IMR-90 (cell line): Measurements from ENCODE around the gene CDKAL1. TPM values are rescaled to one million over a fixed set of nuclear protein-coding genes. Genes with fewer than 3 reads are reported as not detected.

ENCODE experiments used
- ATAC-seq: fragments of 200-7000 bp; cut with Tn5 transposase; 2 replicates; pipeline ENCODE4 v1.9.1; 2020; ENCODE audit warnings: low read depth, mild to moderate bottlenecking, moderate library complexity
- BruUV-seq: library from RNA; stranded (reverse); fragments of 400-500 nt; replicated peaks from 2 replicates; lab custom pipeline; 2021; lab: Mats Ljungman, UMichigan
- CTCF ChIA-PET: fragments of 300-600 bp; formaldehyde crosslinking; extraction: SDS; loops from one replicate; lab custom pipeline; 2021; ENCODE audit warnings: antibody characterized with exemption; lab: Yijun Ruan, JAX
- POLR2A ChIA-PET: fragments of 300-600 bp; sonication (Branson Sonifier 250); formaldehyde crosslinking; loops from one replicate; lab custom pipeline; 2022; ENCODE audit warnings: antibody characterized with exemption; ENCODE audit not compliant: unreplicated experiment; lab: Charles Lee
- DNase-seq: peaks from one replicate; pipeline ENCODE4 v3.0.0; 2013
- H2AFZ ChIP-seq: replicated peaks from 2 replicates; pipeline ENCODE3; 2013; ENCODE audit warnings: low read length, mild to moderate bottlenecking; ENCODE audit not compliant: poor library complexity
- H2AK5ac ChIP-seq: 2 replicates; pipeline ENCODE4 v1.6.1; 2013; ENCODE audit warnings: low read depth, low read length, inconsistent platforms
- H2AK9ac ChIP-seq: replicated peaks from 2 replicates; pipeline ENCODE3; 2013; ENCODE audit warnings: mild to moderate bottlenecking, low read depth, low read length, moderate library complexity; ENCODE audit not compliant: poor library complexity
- H2BK120ac ChIP-seq: 2 replicates; pipeline ENCODE4 v1.6.1; 2013; ENCODE audit warnings: low read depth, low read length, inconsistent platforms
- H2BK15ac ChIP-seq: 3 replicates; pipeline ENCODE4 v1.6.1; 2013; ENCODE audit warnings: low read depth, low read length, inconsistent platforms
- H2BK20ac ChIP-seq: 2 replicates; pipeline ENCODE4 v1.6.1; 2013; ENCODE audit warnings: low read depth, mild to moderate bottlenecking, inconsistent platforms, low read length, moderate library complexity
- H2BK5ac ChIP-seq: 2 replicates; pipeline ENCODE4 v1.6.1; 2013; ENCODE audit warnings: mild to moderate bottlenecking, low read depth, low read length, inconsistent platforms; ENCODE audit not compliant: poor library complexity, severe bottlenecking
- H3K14ac ChIP-seq: replicated peaks from 2 replicates; pipeline ENCODE4 v1.6.1; 2013; ENCODE audit warnings: low read depth, low read length, inconsistent platforms
- H3K18ac ChIP-seq: 2 replicates; pipeline ENCODE4 v1.6.1; 2013; ENCODE audit warnings: low read depth, low read length, control low read depth
- H3K23ac ChIP-seq: 2 replicates; pipeline ENCODE4 v1.6.1; 2013; ENCODE audit warnings: low read depth, low read length, inconsistent platforms
- H3K27ac ChIP-seq: 2 replicates; pipeline ENCODE4 v1.5.1; 2013; ENCODE audit warnings: mild to moderate bottlenecking, control low read depth, low read length; ENCODE audit not compliant: insufficient read depth
- H3K27me3 ChIP-seq: 2 replicates; pipeline ENCODE4 v1.6.1; 2013; ENCODE audit warnings: low read length; ENCODE audit not compliant: control insufficient read depth, insufficient read depth
- H3K36me3 ChIP-seq: 2 replicates; pipeline ENCODE4 v1.6.1; 2013; ENCODE audit warnings: low read length, mixed read lengths; ENCODE audit not compliant: control insufficient read depth, insufficient read depth
- H3K4ac ChIP-seq: 2 replicates; pipeline ENCODE4 v1.6.1; 2013; ENCODE audit warnings: low read depth, low read length, inconsistent platforms
- H3K4me1 ChIP-seq: 2 replicates; pipeline ENCODE4 v1.6.1; 2013; ENCODE audit warnings: low read length, mixed read lengths; ENCODE audit not compliant: control insufficient read depth, insufficient read depth
- H3K4me2 ChIP-seq: 2 replicates; pipeline ENCODE4 v1.6.1; 2013; ENCODE audit warnings: low read depth, mild to moderate bottlenecking, control low read depth, low read length, moderate library complexity
- H3K4me3 ChIP-seq: 2 replicates; pipeline ENCODE4 v1.5.1; 2013; ENCODE audit warnings: low read depth, mild to moderate bottlenecking, control low read depth, low read length, moderate library complexity; ENCODE audit not compliant: insufficient read depth
- H3K56ac ChIP-seq: 2 replicates; pipeline ENCODE4 v1.6.1; 2013; ENCODE audit warnings: low read length, inconsistent platforms; ENCODE audit not compliant: insufficient read depth; ENCODE audit errors: extremely low read depth
- H3K79me1 ChIP-seq, 2 experiments: 2 replicates each; pipeline ENCODE4 v1.6.1; 2013; ENCODE audit warnings: low read length in 2 of 2, inconsistent platforms in 1 of 2, low read depth in 1 of 2
- H3K9ac ChIP-seq: 2 replicates; pipeline ENCODE4 v1.6.1; 2013; ENCODE audit warnings: low read depth, low read length, control low read depth
- H3K9me1 ChIP-seq: 2 replicates; pipeline ENCODE4 v1.6.1; 2013; ENCODE audit warnings: low read length, inconsistent platforms; ENCODE audit not compliant: insufficient read depth
- H3K9me3 ChIP-seq: 2 replicates; pipeline ENCODE4 v1.6.1; 2013; ENCODE audit warnings: low read length; ENCODE audit not compliant: control insufficient read depth, insufficient read depth
- H4K20me1 ChIP-seq: 2 replicates; pipeline ENCODE4 v1.6.1; 2013; ENCODE audit warnings: low read length, inconsistent platforms; ENCODE audit not compliant: insufficient read depth
- H4K5ac ChIP-seq: 2 replicates; pipeline ENCODE4 v1.6.1; 2013; ENCODE audit warnings: mild to moderate bottlenecking, low read depth, low read length, control low read depth
- H4K8ac ChIP-seq, 2 experiments: 2 replicates each; pipeline ENCODE4 v1.6.1; 2013; ENCODE audit warnings: low read depth in 2 of 2, low read length in 2 of 2, control low read depth in 1 of 2, inconsistent platforms in 1 of 2
- H4K91ac ChIP-seq: 2 replicates; pipeline ENCODE4 v1.6.1; 2013; ENCODE audit warnings: low read depth, low read length, inconsistent platforms; ENCODE audit not compliant: insufficient read depth
- POLR2A ChIP-seq: IDR thresholded peaks from 2 replicates; pipeline ENCODE4 v1.6.1; 2012; ENCODE audit warnings: mild to moderate bottlenecking, low read depth, low read length
- dilution Hi-C: fragments of 300-500 bp; cut with HindIII; formaldehyde crosslinking; loops from one replicate; pipeline ENCODE4 v1.14.3; 2018; ENCODE audit warnings: low sequenced_read_pairs; ENCODE audit not compliant: unreplicated experiment
- in situ Hi-C: fragments of 300-500 bp; cut with MboI; formaldehyde crosslinking; loops from 3 replicates; pipeline ENCODE4 v1.14.3; 2019; ENCODE audit warnings: low sequenced_read_pairs, inconsistent platforms, mixed read lengths
- intact Hi-C: fragments of 100-400 bp; cut with micrococcal nuclease; formaldehyde crosslinking; loops from 2 replicates; pipeline ENCODE4 v1.10.0; 2022
- polyA plus RNA-seq, 3 experiments: library from polyadenylated mRNA; depleted of rRNA; stranded (reverse); fragments of >200 nt; gene quantifications; 2 replicates each; pipeline ENCODE4 v1.2.3, GENCODE V29; 2012; ENCODE audit warnings: low replicate concordance in 1 of 3
- total RNA-seq: library from RNA; depleted of rRNA; stranded (reverse); fragments of >200 nt; gene quantifications from 2 replicates; pipeline ENCODE4 v1.2.3, GENCODE V29; 2012

The CDKAL1 gene
- total and polyA plus RNA-seq, 2 of the 4 experiments (the other 2 are of a cell fraction): 3.7 to 13.1 TPM

GRCh38 chr6:20661721-20662120 lies 127.5 kb downstream of the CDKAL1 start:
- dilution Hi-C loops (no loop called here), in situ Hi-C loops (no loop called here), intact Hi-C loops (no loop called here)
- TF ChIP-seq POLR2A: no peak
- no peak overlapping the region for H3K4me2 ChIP-seq
- CTCF ChIA-PET: interaction anchor here (0.6 kb wide), 1 partner anchor 94 kb away, joined by 5 read pairs; no protein-coding TSS in a partner anchor
- H3K9ac ChIP-seq: no peak overlapping the region
- no peak overlapping the region for H3K14ac ChIP-seq
- no peak overlapping the region for H3K4ac ChIP-seq
- H2BK15ac ChIP-seq: no peak overlapping the region
- H3K18ac ChIP-seq: no peak overlapping the region
- no peak overlapping the region for H2AK9ac ChIP-seq
- no peak overlapping the region for H2BK20ac ChIP-seq
- no peak overlapping the region for H4K8ac ChIP-seq
- peak; percentile 50 for DNase-seq
- no peaks in the 10 kb centered on the region for H3K36me3 ChIP-seq
- H2BK5ac ChIP-seq: no peak overlapping the region
- H4K20me1 ChIP-seq: no peaks in the 10 kb centered on the region
- no peak overlapping the region for H2AFZ ChIP-seq
- no peak overlapping the region for H3K4me3 ChIP-seq
- H4K91ac ChIP-seq: no peak overlapping the region
- H3K9me3 ChIP-seq: no peaks in the 10 kb centered on the region
- POLR2A ChIA-PET: no interaction called here
- no peak overlapping the region for H4K5ac ChIP-seq
- no TSS peak for BruUV-seq
- no peak overlapping the region for H2AK5ac ChIP-seq
- no peak overlapping the region for H2BK120ac ChIP-seq
- H3K27me3 ChIP-seq: no peaks in the 10 kb centered on the region
- no peaks in the 10 kb centered on the region; the same call in 1 of the 2 replicates for H3K9me1 ChIP-seq
- peaks cover 0 to 15% of the 10 kb centered on the region in 2 experiments; a peak in 3 of 4 replicates for H3K79me1 ChIP-seq
- no peak overlapping the region for H3K23ac ChIP-seq
- no peak overlapping the region for H3K56ac ChIP-seq
- no peak overlapping the region for H3K27ac ChIP-seq
- ATAC-seq: peak; percentile 24
- peaks cover 2% of the 10 kb centered on the region; the same call in 1 of the 2 replicates for H3K4me1 ChIP-seq
